GM21717 (cell line): ENCODE results near the gene PHACTR1.
"Not testable (repeated sequence)": the region's sequence is repeated elsewhere in the genome, so short reads cannot be mapped to it uniquely, and the experiment has no call there.

Experiments
- ATAC-seq: cut with Tn5 transposase; IDR thresholded peaks from one replicate; pipeline ENCODE4 v1.9.1; 2021; ENCODE audit warnings: mild to moderate bottlenecking, moderate library complexity; ENCODE audit not compliant: unreplicated experiment

PHACTR1 gene

DNA sequence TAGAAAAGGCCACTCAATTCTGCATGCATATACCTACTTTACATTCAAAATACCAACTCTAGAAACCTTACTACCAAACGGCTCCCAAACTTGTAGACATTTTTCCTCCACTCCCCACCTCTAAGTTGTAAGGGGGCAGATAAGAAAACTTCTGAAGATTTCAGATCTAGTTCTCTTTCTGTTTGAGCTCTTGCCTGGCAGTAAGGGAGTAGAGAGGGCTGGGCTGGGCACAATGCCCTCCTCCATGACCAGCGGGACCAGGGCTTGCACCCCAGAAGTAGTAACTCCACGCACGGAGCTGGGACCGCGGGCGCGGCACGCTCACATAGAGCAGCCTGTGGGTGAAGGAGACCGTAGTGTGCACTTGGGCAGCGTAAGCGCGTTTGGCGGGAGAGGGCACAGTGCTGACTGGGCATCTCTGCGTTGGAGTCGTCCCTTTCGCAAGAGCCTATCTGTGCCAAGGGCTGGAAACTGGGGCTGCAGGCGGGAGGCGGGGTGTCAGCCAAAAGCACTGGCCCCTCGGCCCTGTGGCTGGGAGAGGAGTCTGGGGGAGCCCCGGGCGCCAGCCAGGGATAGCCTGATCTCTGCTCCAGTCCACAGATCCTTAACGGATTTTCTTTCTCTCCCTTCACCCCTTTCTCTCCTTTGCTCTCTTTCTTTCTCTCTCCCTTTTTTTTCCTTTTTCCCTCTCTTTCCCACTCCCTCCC is 32.4 kb downstream of the PHACTR1 start:
- no peak for ATAC-seq

DNA sequence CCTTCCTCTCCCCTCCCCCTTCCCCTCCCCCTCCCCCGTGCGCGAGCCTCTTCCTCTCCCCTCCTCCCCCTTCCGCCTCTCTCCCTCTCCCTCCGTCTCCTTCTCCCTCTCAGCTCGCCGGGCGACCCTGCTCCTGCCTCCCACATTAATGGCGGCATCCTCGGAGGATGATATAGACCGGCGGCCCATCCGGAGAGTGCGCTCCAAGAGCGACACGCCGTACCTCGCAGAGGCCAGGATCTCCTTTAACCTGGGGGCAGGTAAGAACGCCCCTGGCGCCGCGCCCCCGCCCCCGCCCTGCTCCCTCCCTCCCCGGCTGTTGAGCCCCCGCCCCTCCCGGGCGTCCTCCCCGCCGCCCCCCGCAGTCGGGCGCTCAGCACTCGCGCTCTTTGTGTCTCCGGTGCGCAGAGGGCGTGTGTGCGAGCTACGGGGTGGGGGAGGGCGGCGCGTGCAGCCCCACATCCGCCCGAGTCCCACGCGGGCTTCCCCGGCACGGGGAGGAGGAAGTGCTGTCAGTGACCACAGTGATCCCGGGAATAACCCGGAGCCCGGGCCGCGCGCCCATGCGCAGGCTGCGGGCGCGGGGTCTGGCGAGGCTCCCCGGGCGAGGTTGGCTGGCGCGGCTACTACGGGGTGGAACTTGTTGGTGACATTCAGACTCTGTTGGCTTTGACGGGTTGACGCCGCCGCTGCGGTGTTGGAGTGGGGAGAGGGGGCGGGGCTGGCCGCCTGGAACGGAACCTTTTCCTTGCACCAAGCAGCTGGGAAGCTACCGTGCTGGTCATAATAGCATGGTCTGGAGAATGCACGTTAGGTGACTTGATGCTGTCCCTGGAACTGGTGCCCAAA is 33.2 kb downstream of the PHACTR1 start:
- ATAC-seq: no peak

DNA sequence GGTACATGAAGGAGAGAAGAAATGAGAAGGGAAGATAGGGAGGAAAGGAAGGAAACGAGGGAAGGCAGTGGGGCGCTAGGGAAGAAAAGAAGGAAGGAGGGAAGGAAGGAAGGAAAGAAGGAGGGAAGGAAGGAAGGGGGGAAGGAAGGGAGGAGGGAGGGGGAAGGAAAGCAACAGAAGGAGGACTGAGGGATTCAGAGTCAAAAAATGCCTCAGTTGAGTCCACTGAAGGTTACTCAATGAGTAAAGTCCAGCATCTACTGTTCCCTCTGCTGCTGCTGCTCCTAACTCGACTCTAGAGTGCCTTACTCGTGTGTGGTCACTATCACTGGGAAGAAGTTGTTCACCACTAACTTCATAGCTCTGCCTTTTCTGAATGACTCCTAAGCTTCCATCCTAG is 33.8 kb downstream of the PHACTR1 start:
- ATAC-seq: no peak

DNA sequence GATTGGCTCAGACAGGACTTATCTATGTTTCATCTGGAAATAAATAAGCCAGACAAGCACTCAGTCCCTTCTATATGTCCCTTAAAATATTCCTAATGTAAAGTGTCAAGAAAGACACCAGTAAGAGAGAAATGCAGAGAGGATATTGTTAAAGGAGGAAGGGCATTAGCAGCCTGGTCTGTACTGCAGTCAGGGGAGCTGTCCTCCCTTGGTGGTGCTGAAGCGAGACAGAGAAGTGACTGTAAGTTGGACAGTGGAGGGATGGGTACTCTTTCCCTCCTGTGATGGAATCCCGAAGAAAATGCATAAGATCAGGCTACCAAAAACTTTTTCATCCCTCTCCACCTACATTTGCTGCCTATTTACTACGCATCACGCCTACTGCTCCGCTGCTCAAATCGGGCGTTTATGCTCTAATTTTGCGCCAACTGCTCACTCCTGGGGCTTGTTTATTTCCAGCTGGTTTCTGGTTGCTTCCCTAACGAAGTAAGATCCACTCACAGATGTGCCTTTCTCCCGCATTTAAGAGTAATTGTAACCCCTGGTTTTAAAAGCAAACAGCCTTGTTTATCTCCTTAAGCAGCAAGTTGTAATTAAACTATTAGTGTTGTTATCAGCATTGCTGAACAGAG is 35.2 kb downstream of the PHACTR1 start:
- ATAC-seq: no peak

DNA sequence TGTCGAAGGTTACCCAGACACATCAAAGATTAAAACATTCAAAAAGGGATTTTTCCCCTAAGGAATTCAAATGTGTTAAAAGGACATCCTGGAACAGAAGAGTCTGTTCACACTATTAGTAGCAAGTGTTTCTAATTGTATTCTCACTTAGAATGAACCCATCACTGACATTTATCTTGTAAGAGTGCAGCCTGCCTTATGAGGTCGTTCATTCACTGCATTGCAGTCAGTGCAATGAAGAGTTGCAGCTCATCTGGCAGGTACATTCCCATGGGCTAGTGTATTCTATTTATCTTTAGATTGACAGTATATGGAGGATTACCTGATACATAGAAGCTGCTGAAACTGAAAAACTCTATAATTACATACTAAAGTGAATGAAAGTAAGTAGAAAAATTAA is 36.5 kb downstream of the PHACTR1 start:
- ATAC-seq: no peak

DNA sequence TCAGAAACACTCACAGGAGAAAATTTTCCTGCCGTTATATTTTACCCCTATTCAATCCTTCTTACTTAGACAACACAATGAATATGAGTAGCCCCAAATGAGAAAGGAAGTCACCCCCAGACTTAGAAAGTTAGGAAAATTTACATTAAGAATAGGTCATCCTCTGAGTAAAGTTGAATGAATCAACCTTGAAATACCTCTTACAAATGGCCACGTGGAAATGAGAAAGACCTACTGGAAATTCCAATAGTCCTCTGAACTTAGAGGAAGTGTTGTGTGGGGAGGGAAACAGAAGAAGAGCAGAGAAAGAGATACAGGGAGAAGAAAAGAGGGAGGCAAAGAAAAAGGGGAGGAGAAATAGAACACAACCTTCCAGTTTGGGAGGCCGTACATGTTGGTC is 43.7 kb downstream of the PHACTR1 start:
- ATAC-seq: no peak

DNA sequence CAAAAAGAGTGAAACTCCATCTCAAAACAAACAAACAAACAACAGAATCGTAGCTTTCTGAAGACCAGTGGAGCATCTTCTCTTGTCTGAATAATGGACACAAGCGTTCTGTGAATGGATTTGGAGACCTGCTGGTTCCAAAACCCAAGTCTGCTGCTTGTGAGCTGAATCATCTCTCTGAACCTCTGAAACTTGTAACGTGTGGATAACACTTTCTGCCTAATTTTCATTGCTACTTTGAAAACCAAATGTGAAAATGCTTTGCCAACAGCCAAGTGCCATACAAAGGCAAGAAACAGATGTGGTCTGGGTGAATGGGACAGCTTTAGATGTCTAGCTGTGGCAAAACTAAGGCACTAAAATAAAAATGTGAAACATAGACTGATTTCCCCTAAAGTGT is 44.3 kb downstream of the PHACTR1 start:
- ATAC-seq: no peak

DNA sequence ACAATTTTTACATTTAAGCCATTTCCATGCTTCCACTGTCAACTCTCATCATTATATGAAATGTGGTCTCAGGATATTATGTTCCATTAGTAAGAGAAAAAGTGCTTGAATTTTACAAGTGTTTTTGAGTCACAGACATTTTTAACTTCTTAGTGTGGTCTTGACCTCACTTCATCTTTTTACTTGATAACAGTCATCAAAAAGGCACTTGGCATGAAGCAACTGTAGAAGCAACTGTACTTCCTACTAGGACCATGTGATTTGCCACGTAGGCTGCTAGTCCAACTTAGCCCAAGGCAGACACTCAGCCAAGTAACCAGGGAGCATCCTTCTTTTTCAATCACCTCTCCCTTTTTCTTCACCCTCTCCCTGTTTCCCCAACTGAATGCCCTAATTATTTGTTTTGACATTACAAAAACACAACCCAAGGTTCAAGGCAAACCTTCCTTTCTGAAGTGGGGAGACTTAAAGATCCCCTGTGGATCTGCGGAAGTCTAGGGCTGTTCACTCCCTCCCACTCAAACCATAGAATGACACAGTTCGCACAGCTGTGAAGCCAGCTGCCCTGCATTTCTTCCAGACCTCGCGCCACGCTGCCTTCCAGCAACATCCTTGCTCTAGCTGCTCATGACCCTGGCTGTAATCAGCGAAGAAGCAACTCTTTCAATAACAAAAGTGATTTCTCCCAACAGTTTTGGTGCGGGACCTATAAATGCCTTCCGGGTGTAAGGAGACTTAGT is 45.0 kb downstream of the PHACTR1 start:
- no peak for ATAC-seq

DNA sequence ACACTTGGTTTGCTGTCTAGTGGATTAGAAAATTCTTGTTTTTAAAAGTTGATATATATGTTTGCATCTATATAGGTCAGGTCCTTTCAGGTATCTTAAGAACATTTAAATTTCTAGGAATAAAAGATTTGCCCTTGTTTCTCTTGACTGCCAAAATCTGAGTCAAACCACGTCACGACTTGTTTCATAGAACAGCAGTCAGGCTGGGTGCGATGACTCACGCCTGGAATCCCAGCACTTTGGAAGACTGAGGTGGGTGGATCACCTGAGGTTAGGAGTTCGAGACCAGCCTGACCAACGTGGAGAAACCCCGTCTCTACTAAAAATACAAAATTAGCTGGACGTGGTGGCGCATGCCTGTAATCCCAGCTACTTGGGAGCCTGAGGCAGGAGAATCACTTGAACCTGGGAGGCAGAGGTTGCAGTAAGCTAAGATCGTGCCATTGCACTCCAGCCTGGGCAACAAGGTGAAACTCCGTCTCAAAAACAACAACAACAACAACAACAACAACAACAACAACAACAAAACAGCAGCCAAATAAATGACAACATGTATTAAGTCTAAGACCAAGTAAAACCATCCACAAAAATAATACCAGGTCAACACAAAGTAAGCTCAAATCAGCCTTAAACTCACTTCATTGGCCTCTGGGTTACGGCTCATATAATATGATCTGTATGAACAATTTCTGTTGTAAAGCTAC is 46.3 kb downstream of the PHACTR1 start:
- not testable (repeated sequence) for ATAC-seq

DNA sequence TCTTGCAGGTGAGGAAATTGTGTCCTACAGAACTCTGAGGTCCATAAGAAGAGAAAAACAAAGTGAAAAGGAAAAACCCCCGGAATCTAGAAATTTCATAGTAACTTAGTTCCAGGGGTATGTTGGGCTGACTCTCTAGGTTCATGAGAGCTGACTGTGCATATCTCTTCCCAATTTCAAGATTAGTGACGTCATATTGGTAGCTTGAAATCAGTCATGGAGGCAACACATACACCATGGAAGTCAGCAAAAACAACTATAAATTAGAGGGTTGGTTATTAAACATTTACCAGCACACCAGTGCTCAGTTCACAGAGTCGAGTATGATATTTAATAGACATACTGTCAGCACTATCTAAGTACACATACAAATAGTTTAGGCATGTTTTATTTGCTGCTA is 49.8 kb downstream of the PHACTR1 start:
- ATAC-seq: no peak

DNA sequence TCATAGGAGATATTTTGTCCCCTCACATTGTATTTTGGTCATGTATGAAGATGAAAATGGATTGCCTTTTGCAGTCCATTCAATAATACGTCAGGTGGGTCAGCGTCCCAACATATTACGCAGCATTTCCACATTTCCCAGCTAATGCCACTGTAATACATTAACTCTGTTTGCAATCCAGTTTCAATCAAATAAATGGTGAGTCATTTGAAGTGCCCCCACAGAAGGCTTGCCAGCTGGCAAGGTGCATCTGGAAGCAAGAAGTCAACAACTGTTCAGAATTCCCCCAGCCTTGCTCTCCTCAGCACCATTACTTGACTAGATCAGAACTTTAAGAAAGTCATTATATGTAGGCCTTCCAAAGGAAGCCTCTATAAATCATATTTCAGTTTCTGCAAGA is 50.4 kb downstream of the PHACTR1 start:
- ATAC-seq: no peak

DNA sequence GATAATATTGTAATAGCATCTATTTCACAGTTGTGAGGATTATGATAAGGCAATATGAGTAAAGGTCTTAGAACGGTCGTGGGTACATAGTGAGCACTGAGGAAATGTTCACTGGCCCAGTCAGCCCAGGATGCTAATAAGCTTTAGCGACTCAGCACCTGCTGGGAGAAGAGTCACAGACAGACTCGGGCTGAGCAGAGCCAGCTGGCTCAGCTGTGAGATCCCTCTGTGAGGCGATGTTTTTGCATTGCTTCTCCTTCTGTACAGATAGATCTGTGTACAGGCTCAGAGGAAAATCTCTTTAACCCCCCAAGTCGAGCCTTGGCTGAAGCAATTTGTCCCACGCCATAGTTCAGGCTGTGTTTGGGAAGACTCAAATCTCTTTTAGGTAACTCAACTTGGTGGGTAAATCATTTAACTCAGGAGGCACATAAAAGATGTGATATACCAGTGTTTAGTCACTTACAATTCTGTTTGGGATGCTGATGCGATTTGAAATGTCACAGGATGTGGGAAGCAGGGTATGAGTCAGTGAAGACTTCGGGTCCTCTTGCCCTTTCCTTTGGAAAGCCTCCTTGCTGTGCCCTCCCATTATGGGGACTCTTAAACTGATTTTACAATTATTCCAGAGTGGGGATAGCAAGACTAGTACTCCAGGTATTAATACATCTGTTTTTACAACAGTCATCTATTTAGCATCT is 53.1 kb downstream of the PHACTR1 start:
- no peak for ATAC-seq

DNA sequence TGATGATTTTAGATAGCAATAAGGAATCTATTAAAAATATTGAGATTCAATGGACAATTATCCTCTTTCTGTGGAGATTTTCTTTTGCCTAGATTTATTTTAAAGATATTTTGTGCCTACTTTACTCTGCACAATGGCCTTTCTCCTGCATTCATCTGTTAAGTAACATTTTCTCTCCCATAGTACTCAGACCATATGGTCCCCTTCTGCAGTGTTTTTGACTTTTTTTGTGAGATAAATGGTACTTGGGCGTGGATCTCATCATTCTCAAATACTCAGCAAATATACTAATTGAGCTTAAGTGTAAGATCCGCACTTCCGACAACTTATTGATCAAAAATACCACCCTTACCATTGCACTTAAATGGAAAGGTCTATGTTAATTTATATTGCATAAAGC is 55.8 kb downstream of the PHACTR1 start:
- no peak for ATAC-seq

DNA sequence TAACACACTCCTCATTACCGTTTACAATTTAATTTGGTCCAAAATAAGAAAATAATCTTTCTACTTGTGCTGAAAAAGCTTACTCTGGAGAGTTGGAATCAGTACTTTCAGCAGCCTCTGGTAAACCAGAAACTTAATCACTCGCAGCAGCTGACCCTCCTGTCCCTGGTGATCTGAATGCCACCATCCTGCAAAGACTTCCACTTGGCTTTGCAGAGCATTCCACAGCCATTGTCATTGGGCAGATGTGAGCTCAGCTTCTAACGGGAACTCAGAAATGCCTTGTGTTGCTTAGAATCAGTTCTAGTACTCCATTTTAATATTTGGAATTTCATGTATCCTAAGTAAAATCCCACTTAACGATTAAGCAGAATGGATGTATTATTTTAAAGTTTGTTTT is 59.7 kb downstream of the PHACTR1 start:
- ATAC-seq: no peak

DNA sequence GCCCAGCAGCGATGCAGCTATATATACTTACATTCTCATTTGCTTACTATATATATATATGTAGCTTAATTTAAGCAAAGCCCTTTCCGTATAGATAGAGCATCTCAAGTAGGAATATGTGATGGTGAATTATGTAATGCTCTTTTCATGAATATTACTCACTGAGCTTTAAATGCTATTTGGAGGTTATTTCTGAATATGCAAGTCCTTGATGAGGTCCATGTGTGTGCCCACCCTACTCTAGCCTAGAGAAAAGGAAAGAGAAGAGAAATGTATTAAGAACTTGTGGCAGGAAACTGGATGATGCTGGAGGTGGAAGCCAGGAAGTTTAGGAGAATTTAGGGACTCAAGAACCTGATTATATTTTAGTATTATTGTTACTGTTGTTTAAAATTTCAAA is 63.2 kb downstream of the PHACTR1 start:
- ATAC-seq: no peak

DNA sequence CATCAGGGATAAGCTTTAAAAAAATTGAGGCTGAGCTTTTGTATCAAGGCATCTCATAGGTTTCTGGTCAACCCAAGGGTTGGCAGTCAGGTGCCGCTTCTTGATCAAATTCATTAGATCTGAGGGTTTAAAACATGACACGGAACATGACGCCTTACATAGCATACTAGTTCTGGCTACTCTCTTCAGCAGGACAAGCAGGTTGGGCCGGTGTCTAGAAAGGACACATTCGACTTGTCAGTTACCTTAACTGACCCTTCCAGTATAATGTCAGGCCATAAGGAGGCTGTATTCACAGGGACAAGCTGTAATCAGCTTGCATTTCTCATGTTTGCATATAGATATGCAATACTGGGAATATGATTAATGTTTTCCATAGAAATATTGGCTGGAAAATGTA is 65.6 kb downstream of the PHACTR1 start:
- ATAC-seq: no peak

DNA sequence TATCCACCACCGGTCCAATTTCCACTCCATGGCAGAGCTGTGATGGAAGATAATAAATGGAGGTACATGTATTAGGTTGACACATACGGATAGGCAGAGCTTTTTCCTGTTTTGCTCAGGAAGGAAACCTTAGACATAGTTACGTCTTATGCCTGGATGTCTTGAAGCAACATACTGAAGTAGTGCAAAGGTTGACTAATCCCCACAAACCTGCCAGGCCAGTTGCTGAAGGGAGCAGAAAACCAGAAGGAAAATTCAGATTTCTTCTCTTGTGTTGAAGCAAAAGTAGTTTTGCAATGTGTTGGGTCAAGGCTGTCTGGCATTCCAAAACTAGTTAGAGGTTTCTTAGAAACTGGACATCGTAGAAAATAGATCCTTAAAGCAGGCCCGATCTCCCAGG is 68.7 kb downstream of the PHACTR1 start:
- no peak for ATAC-seq

DNA sequence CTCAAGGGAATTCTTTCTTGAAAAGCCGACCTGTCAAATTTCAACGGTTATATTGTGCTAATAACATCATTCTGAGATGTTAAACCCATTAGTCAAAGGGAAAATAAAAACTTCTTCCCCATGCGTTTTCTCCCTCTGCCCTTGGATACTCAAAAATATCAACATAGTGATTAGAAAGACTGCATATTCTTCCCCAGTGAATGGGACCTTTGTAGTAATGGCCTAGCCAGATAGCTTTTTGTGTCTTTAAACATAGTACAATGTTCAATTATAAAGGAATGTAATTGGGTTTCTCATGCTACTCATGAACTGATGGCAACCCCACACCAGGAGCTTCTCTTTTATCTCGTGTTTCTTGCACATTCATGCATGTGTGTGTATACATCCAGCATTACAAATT is 69.4 kb downstream of the PHACTR1 start:
- no peak for ATAC-seq

DNA sequence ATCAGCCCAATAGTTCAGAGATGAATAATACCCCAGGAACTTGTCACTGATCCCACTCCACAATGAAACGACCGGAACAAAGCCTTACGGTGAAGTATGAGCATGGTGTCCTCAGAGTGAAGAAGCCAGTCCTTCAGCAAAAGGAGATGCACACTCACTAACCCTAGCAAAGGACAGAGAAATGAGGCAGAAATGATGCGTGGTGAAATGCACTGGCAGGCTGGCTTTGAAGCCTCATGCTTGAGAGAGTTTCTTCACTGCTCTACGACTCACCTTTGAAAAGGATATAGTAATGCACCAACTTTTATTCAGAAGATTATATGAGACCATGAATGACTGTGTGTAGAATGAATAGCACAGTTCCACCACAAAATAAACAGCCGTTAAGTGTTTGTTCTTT is 74.8 kb downstream of the PHACTR1 start:
- no peak for ATAC-seq

DNA sequence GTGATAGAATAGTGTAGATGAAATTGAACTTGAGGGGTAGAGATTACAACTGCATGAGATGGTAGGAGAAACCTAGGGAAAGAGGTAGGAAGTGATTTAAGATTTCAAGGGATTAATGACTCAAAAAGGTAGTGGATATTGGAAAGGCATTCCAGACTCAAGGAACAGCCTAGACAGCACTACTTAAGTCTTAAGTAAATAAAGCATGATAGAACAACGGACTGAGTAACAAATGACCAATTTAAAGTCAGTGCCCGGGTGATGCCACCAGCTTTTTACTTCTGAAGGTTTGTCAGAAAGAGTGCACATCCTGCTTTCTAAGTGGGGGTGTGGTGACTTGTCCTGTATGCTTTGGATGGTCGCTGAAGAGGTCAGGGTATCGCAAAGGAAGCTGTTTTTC is 81.8 kb downstream of the PHACTR1 start:
- ATAC-seq: no peak
